GM18508 (cell line): ENCODE results near the gene CFAP46.

ENCODE experiments used
- ATAC-seq: cut with Tn5 transposase; IDR thresholded peaks from one replicate; pipeline ENCODE4 v1.9.1; 2021; ENCODE audit warnings: moderate number of reproducible peaks; ENCODE audit not compliant: insufficient read depth, unreplicated experiment

The CFAP46 gene

DNA sequence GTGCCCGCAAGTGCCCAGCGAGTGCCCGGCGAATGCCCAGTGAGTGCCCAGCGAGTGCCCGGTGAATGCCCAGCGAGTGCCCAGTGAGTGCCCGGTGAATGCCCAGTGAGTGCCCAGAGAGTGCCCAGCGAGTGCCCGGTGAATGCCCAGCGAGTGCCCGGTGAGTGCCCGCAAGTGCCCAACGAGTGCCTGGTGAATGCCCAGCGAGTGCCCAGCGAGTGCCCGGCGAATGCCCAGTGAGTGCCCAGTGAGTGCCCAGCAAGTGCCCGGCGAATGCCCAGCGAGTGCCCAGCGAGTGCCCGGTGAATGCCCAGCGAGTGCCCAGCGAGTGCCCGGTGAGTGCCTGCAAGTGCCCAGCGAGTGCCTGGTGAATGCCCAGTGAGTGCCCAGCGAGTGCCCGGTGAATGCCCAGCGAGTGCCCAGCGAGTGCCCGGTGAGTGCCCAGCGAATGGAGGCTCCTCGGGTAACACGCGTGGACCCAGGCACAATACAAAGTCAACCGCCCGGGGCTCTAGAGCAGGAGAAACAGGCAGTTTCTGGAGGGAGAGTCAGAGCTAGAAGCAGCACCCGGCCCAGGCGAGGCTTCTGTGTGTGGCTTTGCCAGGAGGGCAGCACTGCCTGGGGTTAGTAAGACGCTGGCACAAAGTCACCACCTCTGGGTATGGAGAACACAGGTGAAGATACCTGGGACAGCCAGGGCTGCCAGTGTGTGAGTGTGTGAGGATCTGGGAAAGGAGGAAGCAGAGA is 38.2 kb upstream of the CFAP46 start:
- no peak for ATAC-seq

DNA sequence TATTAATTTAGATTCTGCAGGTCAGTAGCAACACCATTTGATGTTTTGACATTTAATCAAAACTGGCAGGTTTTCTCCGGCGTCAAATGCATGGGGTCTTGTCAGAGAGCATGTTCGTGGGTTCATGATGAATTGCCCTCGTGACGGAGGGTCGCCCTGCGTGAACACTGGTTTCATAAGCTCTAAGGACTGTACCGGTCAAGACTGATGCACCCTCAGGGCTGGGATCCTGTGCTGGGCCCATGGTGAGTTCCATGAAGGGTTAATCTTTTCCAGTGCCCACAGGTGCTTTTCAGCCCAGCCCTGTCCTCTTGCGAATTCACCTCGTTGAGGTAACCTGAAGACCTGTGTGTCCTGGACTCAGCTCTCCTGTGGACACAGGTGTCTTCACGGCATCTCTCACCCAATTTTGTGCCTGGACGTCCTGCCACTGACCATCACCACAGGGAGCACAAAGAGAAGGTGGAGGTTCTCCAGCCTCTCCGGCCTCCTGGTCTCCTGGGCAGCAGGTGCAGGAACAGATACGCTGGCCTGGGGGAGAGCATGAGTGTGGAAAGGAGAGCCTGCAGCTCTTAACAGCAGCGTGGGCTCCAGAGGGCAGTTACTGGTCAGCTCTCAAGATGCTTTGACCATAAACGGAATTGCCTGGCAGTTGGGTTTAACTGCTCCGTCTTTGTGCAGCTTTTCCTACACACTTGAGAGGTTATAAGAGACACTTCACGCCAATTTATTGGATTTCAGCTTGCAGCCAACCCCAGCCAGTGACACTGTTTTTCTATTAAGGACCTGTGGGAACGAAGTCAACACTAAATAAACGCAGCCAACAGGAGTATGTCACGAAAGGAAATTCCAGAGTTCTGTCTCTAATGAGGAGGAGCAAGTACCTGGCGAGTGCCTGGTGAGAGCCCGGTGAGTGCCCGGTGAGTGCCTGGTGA is 37.4 kb upstream of the CFAP46 start:
- no peak for ATAC-seq

DNA sequence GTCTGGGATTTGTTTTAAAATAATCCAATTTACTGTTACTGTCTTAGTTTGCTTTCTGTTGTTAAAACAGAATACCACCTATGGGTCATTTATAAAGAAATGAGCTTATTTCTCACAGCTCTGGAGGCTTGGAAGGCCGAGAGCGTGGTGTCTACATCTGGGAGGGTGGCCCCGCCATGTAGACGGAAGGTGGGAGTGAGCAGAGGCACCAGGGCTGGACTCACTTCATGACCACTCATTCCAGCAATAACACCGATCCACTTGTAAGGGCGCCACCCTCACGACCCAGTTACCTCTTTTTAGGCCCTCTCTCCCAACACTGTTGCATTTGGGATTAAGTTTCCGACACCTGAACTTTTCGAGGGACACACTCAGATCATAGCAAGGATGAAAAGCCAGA is 36.2 kb upstream of the CFAP46 start:
- ATAC-seq = no peak

DNA sequence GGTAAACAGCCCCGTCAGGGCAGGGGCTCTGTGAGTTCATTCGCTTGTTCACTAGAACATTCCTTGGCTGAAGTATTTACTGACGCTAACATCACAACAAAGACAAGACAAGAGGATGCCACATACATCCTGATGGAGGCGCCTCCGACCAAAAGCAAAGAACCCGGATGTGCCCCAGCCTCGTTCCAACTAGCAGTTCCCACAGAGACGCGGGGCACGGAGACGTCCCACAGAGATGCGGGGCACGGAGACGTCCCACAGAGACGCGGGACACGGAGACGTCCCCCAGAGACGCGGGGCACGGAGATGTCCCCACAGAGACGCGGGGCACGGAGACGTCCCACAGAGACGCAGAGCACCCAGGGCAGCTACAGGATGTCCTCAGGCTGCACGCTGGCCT is 35.4 kb upstream of the CFAP46 start:
- no peak for ATAC-seq

DNA sequence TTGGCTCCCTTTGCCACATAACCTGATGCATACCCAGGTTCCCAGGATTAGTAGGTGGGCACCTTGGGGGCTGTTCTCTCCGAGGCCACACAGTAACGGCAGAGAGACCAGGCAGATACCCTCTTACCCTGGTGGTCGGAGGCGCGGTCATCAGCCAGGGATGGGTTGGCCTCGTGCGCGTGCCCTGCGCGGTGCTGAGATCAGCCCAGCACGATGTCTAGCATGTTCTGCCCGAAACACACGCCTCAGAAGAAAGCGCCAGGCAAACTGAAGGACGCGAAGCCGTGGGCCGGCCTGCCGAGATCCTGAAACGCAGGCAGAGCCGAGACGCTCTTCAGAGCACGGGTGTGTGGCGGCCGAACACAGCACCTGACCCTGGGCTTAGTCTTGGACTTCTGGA is 34.7 kb upstream of the CFAP46 start:
- ATAC-seq = no peak

DNA sequence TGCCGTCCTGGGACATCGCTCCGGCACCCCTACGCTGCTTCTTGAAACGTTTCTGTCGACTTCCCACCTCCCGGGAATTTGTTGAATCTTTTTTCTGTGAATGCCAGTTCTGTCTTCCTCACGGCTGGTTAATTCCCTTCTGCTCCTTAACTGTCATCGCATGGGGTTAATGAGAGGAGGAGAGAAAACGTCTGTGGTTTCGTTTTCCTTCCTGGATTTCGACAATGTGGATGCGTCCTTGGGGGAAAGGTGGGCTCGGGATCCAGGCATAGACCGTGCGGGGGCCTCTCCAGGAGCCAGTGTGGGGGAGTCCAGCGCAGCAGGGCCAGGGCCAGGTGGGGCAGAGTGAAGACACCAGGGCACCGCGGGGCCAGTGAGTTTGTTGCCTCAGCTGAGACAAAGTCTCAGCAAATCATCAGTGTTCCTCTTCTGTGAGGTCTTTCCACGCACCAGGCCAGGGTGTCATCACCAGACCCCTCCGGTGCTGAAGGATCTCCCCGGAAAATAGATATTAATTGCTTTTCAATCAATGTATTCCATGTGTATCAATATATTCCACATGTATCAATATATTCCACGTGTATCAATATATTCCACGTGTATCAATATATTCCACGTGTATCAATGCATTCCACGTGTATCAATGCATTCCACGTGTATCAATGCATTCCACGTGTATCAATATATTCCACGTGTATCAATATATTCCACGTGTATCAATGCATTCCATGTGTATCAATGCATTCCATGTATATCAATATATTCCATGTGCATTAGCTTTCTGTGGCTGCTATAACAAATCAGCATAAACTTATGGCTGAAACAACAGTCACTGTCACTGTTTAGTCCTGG is 33.7 kb upstream of the CFAP46 start:
- ATAC-seq = no peak

DNA sequence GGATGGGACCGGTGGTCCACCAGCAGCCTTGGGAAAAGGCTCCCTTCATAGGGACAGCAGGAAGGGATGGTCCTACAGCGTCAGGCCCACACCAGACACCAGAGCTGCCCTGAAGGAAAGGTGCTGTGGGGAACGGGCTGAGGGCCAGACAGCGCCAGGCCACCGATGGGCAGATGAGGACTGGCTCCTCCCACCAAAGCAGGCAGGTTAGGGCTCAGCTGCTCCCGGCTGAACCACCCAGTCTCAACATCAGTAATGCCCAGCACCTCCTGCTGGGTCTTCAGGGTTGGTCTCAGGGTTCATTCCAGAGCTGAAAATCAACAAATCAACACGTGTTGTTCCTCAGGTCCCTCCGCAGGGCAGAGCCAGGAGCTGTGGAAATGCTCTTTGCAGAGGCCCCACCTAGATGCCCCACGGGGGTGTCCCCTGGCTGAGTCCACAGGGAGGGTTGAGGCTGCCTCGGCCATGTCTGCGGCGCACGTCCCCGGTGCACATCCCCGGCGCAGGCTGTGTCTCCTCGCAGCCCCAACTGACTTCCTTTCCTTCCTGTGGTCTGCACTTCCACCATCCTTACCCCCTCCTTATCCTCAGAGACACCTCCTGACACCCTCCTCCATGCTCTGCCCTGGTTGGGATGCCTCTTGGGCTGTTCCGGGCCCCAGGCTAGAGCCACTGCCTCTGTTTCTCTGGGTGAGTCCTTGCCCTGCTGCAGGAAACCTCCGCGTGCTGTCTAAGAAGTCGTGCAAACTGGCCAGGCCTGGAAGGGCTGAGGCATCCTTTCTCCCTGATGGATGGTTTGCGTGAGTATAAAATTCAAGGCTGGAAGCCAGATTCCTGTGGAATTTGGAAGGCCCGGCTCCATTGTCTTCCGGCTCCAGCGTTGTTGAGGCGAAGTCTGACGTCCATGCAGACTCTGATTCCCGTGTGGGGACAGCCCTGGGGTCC is 32.8 kb upstream of the CFAP46 start:
- ATAC-seq = no peak

DNA sequence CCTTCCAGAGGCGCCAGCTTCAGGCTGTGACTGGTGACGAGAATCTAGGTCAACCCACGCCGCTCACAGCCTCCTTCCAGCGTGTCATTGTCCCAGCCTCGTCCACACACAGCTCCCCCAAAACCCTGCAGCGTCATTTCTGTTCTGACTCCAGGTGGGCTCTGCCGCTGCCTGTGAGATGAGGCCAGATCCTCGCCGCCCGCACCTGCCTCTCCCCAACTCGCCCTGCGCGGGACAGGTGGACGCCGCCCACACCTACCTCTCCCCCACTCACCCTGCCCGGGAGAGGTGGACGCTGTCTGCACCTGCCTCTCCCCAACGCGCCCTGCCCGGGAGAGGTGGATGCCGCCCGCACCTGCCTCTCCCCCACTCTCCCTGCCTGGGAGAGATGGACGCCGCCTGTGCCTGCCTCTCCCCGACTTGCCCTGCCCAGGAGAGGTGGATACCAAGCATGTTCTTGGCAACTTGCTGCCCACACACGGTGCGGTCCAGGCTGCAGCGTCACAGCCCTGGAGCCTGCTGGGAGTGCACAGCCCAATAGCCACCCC is 32.0 kb upstream of the CFAP46 start:
- no peak for ATAC-seq

DNA sequence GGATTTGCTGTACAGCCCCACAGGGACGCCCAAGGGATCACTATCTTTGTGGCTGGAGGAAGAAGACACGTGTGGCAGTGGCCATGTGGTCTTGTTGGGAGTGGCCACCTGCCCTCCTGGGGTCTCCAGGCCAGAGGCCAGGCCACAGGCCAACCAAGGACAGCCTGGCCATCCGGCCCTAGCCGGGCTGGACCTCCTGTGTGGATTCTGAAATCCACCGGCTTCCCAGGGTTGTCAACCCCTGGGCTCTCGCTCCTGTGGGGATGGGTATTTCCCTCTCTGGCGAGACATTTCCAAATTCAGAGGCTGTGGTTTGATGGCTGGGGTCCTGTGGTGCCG is 31.5 kb upstream of the CFAP46 start:
- ATAC-seq = no peak

DNA sequence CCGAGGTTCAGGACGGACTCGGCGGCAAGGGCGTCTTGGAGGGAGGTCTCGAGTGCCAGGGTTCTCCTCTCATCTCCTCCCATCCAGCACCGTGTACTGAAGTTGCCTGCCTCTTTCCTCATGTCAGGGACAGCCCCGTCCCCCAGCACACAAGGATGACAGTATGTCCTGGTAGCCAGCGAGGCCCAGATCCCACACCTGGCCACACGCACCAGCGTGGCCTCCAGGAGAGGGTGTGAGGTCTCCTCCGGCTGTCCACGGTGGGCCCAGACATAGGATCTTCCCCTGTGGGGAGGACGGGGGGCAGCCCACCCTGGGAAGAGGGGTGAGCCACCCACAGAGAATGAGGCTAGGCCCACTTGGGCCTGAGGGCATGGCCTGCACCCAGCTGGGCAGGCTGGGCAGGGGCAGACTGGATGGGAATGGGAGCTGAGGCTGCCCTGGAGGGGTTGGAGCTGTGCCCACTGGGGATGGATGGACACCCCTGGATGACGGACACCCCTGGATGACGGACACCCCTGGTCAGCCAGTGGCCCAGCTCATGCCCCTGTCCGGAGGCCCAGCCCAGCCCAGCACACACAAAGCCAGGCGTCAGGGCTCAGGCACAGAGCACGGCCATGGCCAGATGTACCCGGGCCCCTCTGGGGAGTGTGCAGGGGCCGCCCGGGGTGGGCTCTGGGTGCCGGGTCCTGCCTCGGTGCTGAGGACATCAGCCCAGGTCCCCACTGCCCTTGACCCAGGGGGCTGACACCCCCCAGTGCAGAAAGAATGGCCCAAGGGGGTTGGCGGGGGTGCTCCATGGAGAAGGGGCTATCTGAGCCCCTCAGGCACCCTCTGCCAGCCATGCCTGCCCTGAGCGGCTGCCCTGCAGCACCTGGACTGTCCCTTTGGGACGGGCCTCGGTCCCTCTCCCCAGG is 30.9 kb upstream of the CFAP46 start:
- ATAC-seq = no peak

DNA sequence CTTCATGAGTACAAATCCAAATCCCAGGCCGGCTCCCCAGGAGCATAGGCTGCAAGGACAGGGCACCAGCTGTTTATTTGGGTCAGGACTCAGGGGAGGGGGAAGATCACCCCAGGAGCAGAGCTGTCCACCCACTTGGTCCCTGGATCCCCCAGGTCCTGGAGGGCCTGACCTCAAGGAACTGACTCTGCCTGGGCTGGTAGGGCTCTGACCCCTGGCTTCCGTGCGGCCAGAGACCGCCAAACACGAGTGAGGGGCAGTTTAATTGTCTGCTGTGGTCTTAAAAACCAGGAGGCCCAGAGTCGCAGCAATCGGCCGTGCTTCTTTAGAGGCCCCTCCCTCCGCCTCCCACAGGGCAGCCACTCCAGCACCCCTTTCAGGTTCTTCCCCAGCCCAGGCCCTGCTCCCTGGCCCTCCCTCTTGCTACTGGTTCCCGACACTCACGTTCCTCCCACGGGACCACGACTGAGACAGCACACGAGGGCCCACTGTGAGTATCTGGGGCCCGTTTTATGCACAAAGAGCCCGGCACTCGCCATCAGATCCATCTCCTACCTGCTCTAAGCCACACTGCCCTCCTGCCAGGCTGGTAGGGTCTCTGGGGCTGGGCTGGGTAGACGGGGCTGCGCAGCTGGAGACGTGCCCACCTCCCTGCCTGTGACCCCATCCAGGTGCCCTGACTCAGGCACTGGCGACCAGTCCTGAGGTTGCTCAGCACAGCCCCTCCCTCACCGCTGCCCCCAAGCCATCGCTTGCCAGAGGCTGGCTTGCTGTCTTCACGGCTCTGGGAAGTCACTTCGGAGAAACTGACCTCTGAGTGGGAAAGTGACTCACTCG is 30.0 kb upstream of the CFAP46 start:
- no peak for ATAC-seq

DNA sequence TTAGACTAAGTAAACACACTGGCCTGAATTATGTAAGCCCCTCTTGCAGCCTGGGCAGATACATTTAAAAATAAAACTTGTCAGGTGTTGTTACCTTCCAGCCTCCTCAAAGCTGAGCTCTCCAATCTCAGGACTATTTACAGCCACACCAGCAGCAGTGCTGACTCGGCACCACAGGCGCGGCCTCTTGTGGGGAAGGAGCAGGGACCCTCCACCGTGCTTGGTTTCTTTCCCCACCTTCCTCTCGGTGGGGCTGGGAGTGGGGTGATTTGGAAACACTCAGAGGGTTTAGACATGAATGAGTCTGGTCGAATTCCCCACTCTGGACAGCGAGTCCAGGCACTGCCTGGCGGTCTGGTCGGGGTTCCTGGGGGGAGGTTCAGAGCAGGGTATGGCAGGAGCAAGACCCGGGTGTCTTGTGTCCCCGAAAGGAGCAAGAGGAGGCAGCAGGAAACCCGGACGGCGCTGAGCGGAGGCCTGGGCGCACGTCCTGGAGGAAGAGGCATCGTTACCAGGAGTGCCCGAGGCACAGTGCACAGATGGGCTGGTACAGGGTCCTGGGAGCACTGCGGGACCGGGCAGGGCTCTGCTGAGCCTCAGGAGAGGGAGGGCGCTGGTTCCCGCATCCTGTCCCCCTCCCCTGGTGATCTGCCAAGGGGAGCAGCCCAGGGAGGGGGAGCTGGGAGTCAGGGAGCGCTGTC is 29.2 kb upstream of the CFAP46 start:
- no peak for ATAC-seq

DNA sequence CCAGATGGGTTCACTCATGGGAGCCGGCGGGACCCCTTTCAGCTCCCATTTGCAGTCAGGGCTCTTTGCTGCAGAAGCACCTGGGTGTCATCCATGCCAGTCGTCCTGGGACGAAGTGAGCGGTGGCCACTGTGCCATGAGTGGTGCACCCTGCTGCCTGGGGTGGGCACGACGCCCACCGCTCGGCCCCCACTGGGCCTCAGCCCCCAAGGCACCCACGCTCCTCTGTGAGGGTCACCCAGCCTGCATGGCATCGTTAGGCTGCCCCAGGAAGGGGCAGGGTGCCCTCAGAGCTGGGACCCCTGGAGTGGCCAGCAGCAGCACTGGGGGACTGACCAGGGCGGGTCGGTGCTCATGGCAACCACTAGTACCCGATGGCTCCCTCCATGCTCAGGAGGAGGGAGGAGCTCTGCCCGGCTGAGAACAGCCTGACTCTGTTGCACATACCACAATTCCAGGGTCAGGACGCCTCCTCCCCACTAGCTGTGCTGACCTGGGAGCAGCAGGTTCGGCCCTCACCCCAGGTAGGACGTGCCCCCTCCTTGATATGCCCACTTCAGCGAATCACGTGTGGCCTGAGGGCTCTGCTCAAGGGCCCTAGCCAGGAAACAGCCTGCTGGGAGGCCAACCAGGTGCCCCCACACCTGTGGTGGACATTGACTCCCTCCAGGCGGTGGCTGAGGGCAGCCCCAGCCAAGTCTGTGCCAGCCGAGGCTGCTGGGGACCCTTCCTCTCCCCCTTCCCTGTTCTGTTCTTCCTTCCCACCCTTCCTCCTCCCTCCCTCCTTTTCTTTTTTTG is 28.5 kb upstream of the CFAP46 start:
- ATAC-seq = no peak

DNA sequence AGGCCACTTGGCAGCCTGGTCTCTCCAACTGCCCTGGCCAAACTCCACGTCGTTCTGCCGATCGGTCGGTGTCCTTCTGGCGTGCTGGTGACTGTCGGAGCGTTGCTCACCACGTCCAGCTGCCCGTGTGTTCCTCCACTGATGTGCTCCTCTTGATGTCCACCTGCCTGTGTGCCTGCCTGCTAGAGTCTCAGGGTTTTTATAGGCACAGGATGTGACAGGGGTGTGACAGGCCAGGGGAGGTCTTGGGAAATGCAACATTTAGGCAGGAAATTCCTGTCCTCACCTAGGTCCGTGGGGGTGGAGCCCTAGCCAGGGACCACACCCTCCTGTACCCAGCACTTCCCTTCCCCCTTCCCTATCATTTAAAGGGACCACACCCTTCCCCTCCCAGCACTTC is 25.2 kb upstream of the CFAP46 start:
- no peak for ATAC-seq

DNA sequence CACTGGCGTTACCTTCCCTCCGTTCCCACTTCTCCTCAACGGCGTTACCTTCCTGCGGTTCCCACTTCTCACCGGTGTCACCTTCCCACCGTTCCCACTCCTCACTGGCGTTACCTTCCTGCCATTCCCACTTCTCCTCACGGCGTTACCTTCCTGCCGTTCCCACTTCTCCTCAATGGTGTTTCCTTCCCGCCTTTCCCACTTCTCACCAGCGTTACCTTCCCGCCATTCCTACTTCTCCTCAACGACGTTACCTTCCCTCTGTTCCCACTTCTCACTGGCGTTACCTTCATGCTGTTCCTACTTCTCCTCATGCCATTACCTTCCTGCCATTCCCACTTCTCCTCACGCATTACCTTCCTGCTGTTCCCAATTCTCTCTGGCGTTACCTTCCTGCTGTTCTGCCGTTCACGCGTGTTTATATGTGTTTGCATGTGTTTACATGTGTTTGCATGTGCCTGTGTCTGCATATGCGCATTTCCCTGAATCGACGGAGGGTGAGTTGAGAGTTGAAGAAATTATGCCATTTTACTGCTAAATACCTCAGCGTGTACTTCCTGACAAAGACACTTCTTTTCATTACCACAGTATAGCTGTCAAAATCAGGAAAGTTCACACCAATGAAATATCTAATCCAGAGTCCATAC is 23.2 kb upstream of the CFAP46 start:
- ATAC-seq = no peak
